Neural progenitor cell (in vitro differentiated cells): ENCODE data around the gene TMBIM6. TPM values are rescaled to one million over a fixed set of nuclear protein-coding genes. Genes with fewer than 3 reads are reported as not detected.

Experiments used
- DNase-seq: peaks from one replicate; pipeline ENCODE4 v3.0.0-alpha.2; 2016; ENCODE audit warnings: low spot score
- H2AFZ ChIP-seq: fragments of 200-600 bp; sonication (generic); replicated peaks from 2 replicates; pipeline ENCODE4 v1.6.1; 2016; ENCODE audit warnings: antibody characterized with exemption
- H3F3A ChIP-seq: fragments of 200-600 bp; sonication (generic); 2 replicates; pipeline ENCODE4 v1.6.1; 2016; ENCODE audit warnings: antibody characterized with exemption, low read depth
- H3K27ac ChIP-seq: fragments of 200-600 bp; sonication (generic); 2 replicates; pipeline ENCODE4 v1.5.1; 2016; ENCODE audit warnings: mild to moderate bottlenecking
- H3K27me3 ChIP-seq: fragments of 200-600 bp; sonication (generic); 2 replicates; pipeline ENCODE4 v1.6.1; 2016; ENCODE audit warnings: mild to moderate bottlenecking, moderate library complexity
- H3K36me3 ChIP-seq: fragments of 200-600 bp; sonication (generic); 2 replicates; pipeline ENCODE4 v1.5.1; 2016
- H3K4me1 ChIP-seq: fragments of 200-600 bp; sonication (generic); 2 replicates; pipeline ENCODE4 v1.6.1; 2016; ENCODE audit warnings: mixed run types
- H3K4me2 ChIP-seq: fragments of 200-600 bp; sonication (generic); 2 replicates; pipeline ENCODE4 v1.6.1; 2016
- H3K4me3 ChIP-seq: fragments of 200-600 bp; sonication (generic); 2 replicates; pipeline ENCODE4 v1.5.1; 2016
- H3K79me2 ChIP-seq: fragments of 200-600 bp; sonication (generic); 2 replicates; pipeline ENCODE4 v1.6.1; 2016; ENCODE audit warnings: low read depth
- H3K9ac ChIP-seq: fragments of 200-600 bp; sonication (generic); 2 replicates; pipeline ENCODE4 v1.6.1; 2016
- H3K9me3 ChIP-seq: fragments of 200-600 bp; sonication (generic); 2 replicates; pipeline ENCODE4 v1.5.1; 2016; ENCODE audit warnings: low read depth
- H4K20me1 ChIP-seq: fragments of 200-600 bp; sonication (generic); 2 replicates; pipeline ENCODE4 v1.6.1; 2016; ENCODE audit warnings: low read depth
- H3K27ac Mint-ChIP-seq: 3 replicates; pipeline ENCODE4 v1.8.0; 2021; ENCODE audit warnings: mixed read lengths
- H3K27me3 Mint-ChIP-seq: 2 replicates; pipeline ENCODE4 v1.8.0; 2022; ENCODE audit warnings: low read depth, mild to moderate bottlenecking, inconsistent platforms, moderate library complexity, mixed read lengths; ENCODE audit not compliant: insufficient read depth
- H3K36me3 Mint-ChIP-seq: 3 replicates; pipeline ENCODE4 v1.8.0; 2021; ENCODE audit warnings: mixed read lengths
- H3K4me1 Mint-ChIP-seq: 3 replicates; pipeline ENCODE4 v1.8.0; 2021; ENCODE audit warnings: mixed read lengths
- H3K4me3 Mint-ChIP-seq: 3 replicates; pipeline ENCODE4 v1.8.0; 2021; ENCODE audit warnings: mild to moderate bottlenecking, moderate library complexity, mixed read lengths
- H3K9me3 Mint-ChIP-seq: 3 replicates; pipeline ENCODE4 v1.8.0; 2020; ENCODE audit warnings: mixed read lengths
- EZH2 ChIP-seq: fragments of 200-600 bp; sonication (generic); IDR thresholded peaks from 2 replicates; pipeline ENCODE4 v1.6.1; 2017; ENCODE audit warnings: antibody characterized with exemption, mild to moderate bottlenecking, moderate library complexity
- EZH2phosphoT487 ChIP-seq: fragments of 200-600 bp; sonication (generic); IDR thresholded peaks from 2 replicates; pipeline ENCODE4 v1.6.1; 2017; ENCODE audit warnings: antibody characterized with exemption
- total RNA-seq: library from RNA; depleted of rRNA; stranded (reverse); fragments of >200 nt; gene quantifications from 2 replicates; pipeline ENCODE4 v1.2.3, GENCODE V29; 2015; ENCODE audit warnings: low replicate concordance
- TF ChIP-seq, protein P1 (sequence below): fragments of 200-600 bp; sonication (generic); IDR thresholded peaks from 2 replicates; pipeline ENCODE4 v1.5.1; 2017; ENCODE audit warnings: antibody characterized with exemption, mild to moderate bottlenecking

Gene TMBIM6
- total RNA-seq, 1 donor from 2014 or later = 256 TPM

GRCh38 chr12:49783917-49784676, 42.7 kb downstream of the TMBIM6 start:
- H3K4me3 Mint-ChIP-seq = no peak overlapping the region
- peaks cover 4% of the 10 kb centered on the region for H3K36me3 Mint-ChIP-seq
- H3F3A ChIP-seq = no peaks in the 10 kb centered on the region
- H3K4me1 Mint-ChIP-seq = peaks cover 10% of the 10 kb centered on the region
- no peak overlapping the region for H3K27ac Mint-ChIP-seq
- peaks cover 5% of the 10 kb centered on the region for H3K36me3 ChIP-seq
- H3K4me1 ChIP-seq = no peaks in the 10 kb centered on the region
- no peak overlapping the region for H3K4me3 ChIP-seq
- H3K79me2 ChIP-seq = no peaks in the 10 kb centered on the region
- H3K9ac ChIP-seq = no peak overlapping the region
- peaks cover 8% of the 10 kb centered on the region for H3K27me3 Mint-ChIP-seq
- H3K27me3 ChIP-seq = peaks cover 7% of the 10 kb centered on the region
- H3K9me3 Mint-ChIP-seq = no peaks in the 10 kb centered on the region
- TF ChIP-seq, protein P1, sequence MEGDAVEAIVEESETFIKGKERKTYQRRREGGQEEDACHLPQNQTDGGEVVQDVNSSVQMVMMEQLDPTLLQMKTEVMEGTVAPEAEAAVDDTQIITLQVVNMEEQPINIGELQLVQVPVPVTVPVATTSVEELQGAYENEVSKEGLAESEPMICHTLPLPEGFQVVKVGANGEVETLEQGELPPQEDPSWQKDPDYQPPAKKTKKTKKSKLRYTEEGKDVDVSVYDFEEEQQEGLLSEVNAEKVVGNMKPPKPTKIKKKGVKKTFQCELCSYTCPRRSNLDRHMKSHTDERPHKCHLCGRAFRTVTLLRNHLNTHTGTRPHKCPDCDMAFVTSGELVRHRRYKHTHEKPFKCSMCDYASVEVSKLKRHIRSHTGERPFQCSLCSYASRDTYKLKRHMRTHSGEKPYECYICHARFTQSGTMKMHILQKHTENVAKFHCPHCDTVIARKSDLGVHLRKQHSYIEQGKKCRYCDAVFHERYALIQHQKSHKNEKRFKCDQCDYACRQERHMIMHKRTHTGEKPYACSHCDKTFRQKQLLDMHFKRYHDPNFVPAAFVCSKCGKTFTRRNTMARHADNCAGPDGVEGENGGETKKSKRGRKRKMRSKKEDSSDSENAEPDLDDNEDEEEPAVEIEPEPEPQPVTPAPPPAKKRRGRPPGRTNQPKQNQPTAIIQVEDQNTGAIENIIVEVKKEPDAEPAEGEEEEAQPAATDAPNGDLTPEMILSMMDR = no peak
- no peak for TF ChIP-seq EZH2phosphoT487
- TF ChIP-seq EZH2 = no peak
- DNase-seq = no peak
- H2AFZ ChIP-seq = no peak overlapping the region
- H3K27ac ChIP-seq = no peak overlapping the region
- H3K4me2 ChIP-seq = no peak overlapping the region
- no peaks in the 10 kb centered on the region for H4K20me1 ChIP-seq
- H3K9me3 ChIP-seq = no peaks in the 10 kb centered on the region

DNA sequence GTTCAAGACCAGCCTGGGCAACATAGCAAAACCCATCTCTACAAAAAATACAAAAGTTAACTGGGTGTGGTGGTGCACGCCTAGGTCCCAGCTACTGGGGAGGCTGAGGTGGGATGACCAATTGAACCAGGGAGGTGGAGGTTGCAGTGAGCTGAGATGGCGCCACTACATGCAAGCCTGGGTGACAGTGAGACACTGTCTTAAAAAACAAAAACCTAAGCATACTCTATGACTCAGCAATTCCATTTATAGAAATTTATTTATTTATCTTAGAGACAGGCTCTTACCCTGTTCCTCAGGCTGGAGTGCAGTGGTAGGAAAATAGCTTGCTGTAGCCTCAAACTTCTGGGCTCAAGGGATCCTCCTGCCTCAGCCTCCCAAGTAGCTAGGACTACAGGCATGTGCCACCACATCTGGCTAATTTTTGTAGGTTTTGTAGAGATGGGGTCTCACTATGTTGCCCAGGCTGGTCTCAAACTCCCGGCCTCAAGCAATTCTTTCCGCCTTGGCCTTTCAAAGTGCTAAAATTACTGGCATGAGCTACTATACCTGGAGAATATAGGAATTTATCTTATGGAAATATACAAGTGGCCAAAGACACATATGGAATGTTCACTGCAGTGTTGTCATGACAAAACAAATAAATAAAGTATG, 43.5 kb downstream of the TMBIM6 start:
- peaks cover 4% of the 10 kb centered on the region for H3K36me3 Mint-ChIP-seq
- TF ChIP-seq EZH2 = no peak
- TF ChIP-seq, protein P1 = no peak
- no peak for TF ChIP-seq EZH2phosphoT487
- H3K36me3 ChIP-seq = peaks cover 5% of the 10 kb centered on the region
- no peaks in the 10 kb centered on the region for H3F3A ChIP-seq
- H2AFZ ChIP-seq = no peak overlapping the region
- no peak overlapping the region for H3K27ac Mint-ChIP-seq
- H4K20me1 ChIP-seq = no peaks in the 10 kb centered on the region
- no peak overlapping the region for H3K27ac ChIP-seq
- no peak overlapping the region for H3K4me2 ChIP-seq
- no peaks in the 10 kb centered on the region for H3K4me1 ChIP-seq
- no peaks in the 10 kb centered on the region for H3K79me2 ChIP-seq
- H3K9ac ChIP-seq = no peak overlapping the region
- H3K4me1 Mint-ChIP-seq = peaks cover 10% of the 10 kb centered on the region
- H3K27me3 Mint-ChIP-seq = peaks cover 6% of the 10 kb centered on the region
- peaks cover 7% of the 10 kb centered on the region for H3K27me3 ChIP-seq
- DNase-seq = no peak
- no peak overlapping the region for H3K4me3 ChIP-seq
- no peaks in the 10 kb centered on the region for H3K9me3 Mint-ChIP-seq
- no peaks in the 10 kb centered on the region for H3K9me3 ChIP-seq
- no peak overlapping the region for H3K4me3 Mint-ChIP-seq

DNA sequence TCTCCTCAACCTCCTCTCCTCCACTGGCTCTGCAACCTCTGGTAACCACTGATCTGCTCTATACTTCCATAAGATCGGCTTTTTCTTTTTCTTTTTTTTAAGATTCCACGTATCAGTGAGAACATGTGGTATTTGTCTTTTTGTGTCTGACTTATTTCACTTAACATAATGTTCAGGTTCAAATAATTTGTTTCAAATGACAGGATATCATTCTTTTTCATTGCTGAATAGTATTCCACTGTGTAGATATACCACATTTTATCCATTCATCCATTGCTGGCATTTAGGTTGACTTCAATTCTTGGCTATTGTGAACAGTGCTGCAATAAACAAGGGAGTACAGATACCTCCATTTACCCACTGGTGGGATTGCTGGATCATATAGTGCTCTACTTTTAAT, 46.3 kb downstream of the TMBIM6 start:
- Mint-ChIP-seq H3K27ac (no peak overlapping the region), H3K4me1 (peaks cover 10% of the 10 kb centered on the region), H3K4me3 (no peak overlapping the region), H3K36me3 (peaks cover 4% of the 10 kb centered on the region), H3K27me3 (peaks cover 5% of the 10 kb centered on the region), H3K9me3 (no peaks in the 10 kb centered on the region)
- Histone ChIP-seq H3K27me3 (no peaks in the 10 kb centered on the region), H3K4me2 (no peak overlapping the region), H3K9ac (no peak overlapping the region), H3K79me2 (no peaks in the 10 kb centered on the region), H3K4me3 (no peak overlapping the region), H4K20me1 (no peaks in the 10 kb centered on the region), H3F3A (no peaks in the 10 kb centered on the region), H3K4me1 (no peaks in the 10 kb centered on the region), H2AFZ (no peak overlapping the region), H3K36me3 (peaks cover 5% of the 10 kb centered on the region), H3K9me3 (no peaks in the 10 kb centered on the region), H3K27ac (no peak overlapping the region)
- DNase-seq = no peak
- TF ChIP-seq EZH2phosphoT487 (no peak), EZH2 (no peak)
- TF ChIP-seq, protein P1 = no peak
